IMR-90 (cell line): ENCODE results near the gene HLA-DOB. TPM values are rescaled to one million over a fixed set of nuclear protein-coding genes. Genes with fewer than 3 reads are reported as not detected.

Experiments
- ATAC-seq: fragments of 200-7000 bp; cut with Tn5 transposase; 2 replicates; pipeline ENCODE4 v1.9.1; 2020; ENCODE audit warnings: low read depth, mild to moderate bottlenecking, moderate library complexity
- BruUV-seq: library from RNA; stranded (reverse); fragments of 400-500 nt; replicated peaks from 2 replicates; lab custom pipeline; 2021; lab: Mats Ljungman, UMichigan
- CTCF ChIA-PET: fragments of 300-600 bp; formaldehyde crosslinking; extraction: SDS; loops from one replicate; lab custom pipeline; 2021; ENCODE audit warnings: antibody characterized with exemption; lab: Yijun Ruan, JAX
- POLR2A ChIA-PET: fragments of 300-600 bp; sonication (Branson Sonifier 250); formaldehyde crosslinking; loops from one replicate; lab custom pipeline; 2022; ENCODE audit warnings: antibody characterized with exemption; ENCODE audit not compliant: unreplicated experiment; lab: Charles Lee
- DNase-seq: peaks from one replicate; pipeline ENCODE4 v3.0.0; 2013
- H2AFZ ChIP-seq: replicated peaks from 2 replicates; pipeline ENCODE3; 2013; ENCODE audit warnings: low read length, mild to moderate bottlenecking; ENCODE audit not compliant: poor library complexity
- H2AK5ac ChIP-seq: 2 replicates; pipeline ENCODE4 v1.6.1; 2013; ENCODE audit warnings: low read depth, low read length, inconsistent platforms
- H2AK9ac ChIP-seq: replicated peaks from 2 replicates; pipeline ENCODE3; 2013; ENCODE audit warnings: mild to moderate bottlenecking, low read depth, low read length, moderate library complexity; ENCODE audit not compliant: poor library complexity
- H2BK120ac ChIP-seq: 2 replicates; pipeline ENCODE4 v1.6.1; 2013; ENCODE audit warnings: low read depth, low read length, inconsistent platforms
- H2BK15ac ChIP-seq: 3 replicates; pipeline ENCODE4 v1.6.1; 2013; ENCODE audit warnings: low read depth, low read length, inconsistent platforms
- H2BK20ac ChIP-seq: 2 replicates; pipeline ENCODE4 v1.6.1; 2013; ENCODE audit warnings: low read depth, mild to moderate bottlenecking, inconsistent platforms, low read length, moderate library complexity
- H2BK5ac ChIP-seq: 2 replicates; pipeline ENCODE4 v1.6.1; 2013; ENCODE audit warnings: mild to moderate bottlenecking, low read depth, low read length, inconsistent platforms; ENCODE audit not compliant: poor library complexity, severe bottlenecking
- H3K14ac ChIP-seq: replicated peaks from 2 replicates; pipeline ENCODE4 v1.6.1; 2013; ENCODE audit warnings: low read depth, low read length, inconsistent platforms
- H3K18ac ChIP-seq: 2 replicates; pipeline ENCODE4 v1.6.1; 2013; ENCODE audit warnings: low read depth, low read length, control low read depth
- H3K23ac ChIP-seq: 2 replicates; pipeline ENCODE4 v1.6.1; 2013; ENCODE audit warnings: low read depth, low read length, inconsistent platforms
- H3K27ac ChIP-seq: 2 replicates; pipeline ENCODE4 v1.5.1; 2013; ENCODE audit warnings: mild to moderate bottlenecking, control low read depth, low read length; ENCODE audit not compliant: insufficient read depth
- H3K27me3 ChIP-seq: 2 replicates; pipeline ENCODE4 v1.6.1; 2013; ENCODE audit warnings: low read length; ENCODE audit not compliant: control insufficient read depth, insufficient read depth
- H3K36me3 ChIP-seq: 2 replicates; pipeline ENCODE4 v1.6.1; 2013; ENCODE audit warnings: low read length, mixed read lengths; ENCODE audit not compliant: control insufficient read depth, insufficient read depth
- H3K4ac ChIP-seq: 2 replicates; pipeline ENCODE4 v1.6.1; 2013; ENCODE audit warnings: low read depth, low read length, inconsistent platforms
- H3K4me1 ChIP-seq: 2 replicates; pipeline ENCODE4 v1.6.1; 2013; ENCODE audit warnings: low read length, mixed read lengths; ENCODE audit not compliant: control insufficient read depth, insufficient read depth
- H3K4me2 ChIP-seq: 2 replicates; pipeline ENCODE4 v1.6.1; 2013; ENCODE audit warnings: low read depth, mild to moderate bottlenecking, control low read depth, low read length, moderate library complexity
- H3K4me3 ChIP-seq: 2 replicates; pipeline ENCODE4 v1.5.1; 2013; ENCODE audit warnings: low read depth, mild to moderate bottlenecking, control low read depth, low read length, moderate library complexity; ENCODE audit not compliant: insufficient read depth
- H3K56ac ChIP-seq: 2 replicates; pipeline ENCODE4 v1.6.1; 2013; ENCODE audit warnings: low read length, inconsistent platforms; ENCODE audit not compliant: insufficient read depth; ENCODE audit errors: extremely low read depth
- H3K79me1 ChIP-seq, 2 experiments: 2 replicates each; pipeline ENCODE4 v1.6.1; 2013; ENCODE audit warnings: low read length in 2 of 2, inconsistent platforms in 1 of 2, low read depth in 1 of 2
- H3K9ac ChIP-seq: 2 replicates; pipeline ENCODE4 v1.6.1; 2013; ENCODE audit warnings: low read depth, low read length, control low read depth
- H3K9me1 ChIP-seq: 2 replicates; pipeline ENCODE4 v1.6.1; 2013; ENCODE audit warnings: low read length, inconsistent platforms; ENCODE audit not compliant: insufficient read depth
- H3K9me3 ChIP-seq: 2 replicates; pipeline ENCODE4 v1.6.1; 2013; ENCODE audit warnings: low read length; ENCODE audit not compliant: control insufficient read depth, insufficient read depth
- H4K20me1 ChIP-seq: 2 replicates; pipeline ENCODE4 v1.6.1; 2013; ENCODE audit warnings: low read length, inconsistent platforms; ENCODE audit not compliant: insufficient read depth
- H4K5ac ChIP-seq: 2 replicates; pipeline ENCODE4 v1.6.1; 2013; ENCODE audit warnings: mild to moderate bottlenecking, low read depth, low read length, control low read depth
- H4K8ac ChIP-seq, 2 experiments: 2 replicates each; pipeline ENCODE4 v1.6.1; 2013; ENCODE audit warnings: low read depth in 2 of 2, low read length in 2 of 2, control low read depth in 1 of 2, inconsistent platforms in 1 of 2
- H4K91ac ChIP-seq: 2 replicates; pipeline ENCODE4 v1.6.1; 2013; ENCODE audit warnings: low read depth, low read length, inconsistent platforms; ENCODE audit not compliant: insufficient read depth
- BHLHE40 ChIP-seq: fragments of 150-350 bp; IDR thresholded peaks from 2 replicates; pipeline ENCODE4 v1.6.1; 2016; ENCODE audit warnings: mild to moderate bottlenecking, low read depth, low read length
- CEBPB ChIP-seq: IDR thresholded peaks from 2 replicates; pipeline ENCODE4 v1.6.1; 2012; ENCODE audit warnings: low read depth, low read length, improper control_type of control experiment
- CHD1 ChIP-seq: IDR thresholded peaks from 2 replicates; pipeline ENCODE4 v1.6.1; 2012; ENCODE audit warnings: low read depth, low read length, improper control_type of control experiment
- FOS ChIP-seq: fragments of 150-350 bp; IDR thresholded peaks from 2 replicates; pipeline ENCODE4 v1.6.1; 2016; ENCODE audit warnings: low read depth, low read length
- MAFK ChIP-seq: IDR thresholded peaks from 2 replicates; pipeline ENCODE4 v1.6.1; 2012; ENCODE audit warnings: low read depth, low read length, improper control_type of control experiment
- MAZ ChIP-seq: IDR thresholded peaks from 2 replicates; pipeline ENCODE4 v1.6.1; 2012; ENCODE audit warnings: low read depth, mild to moderate bottlenecking, low read length, improper control_type of control experiment, moderate library complexity, borderline replicate concordance
- MXI1 ChIP-seq: IDR thresholded peaks from 2 replicates; pipeline ENCODE4 v1.6.1; 2012; ENCODE audit warnings: low read depth, mild to moderate bottlenecking, low read length, moderate library complexity, borderline replicate concordance
- POLR2A ChIP-seq: IDR thresholded peaks from 2 replicates; pipeline ENCODE4 v1.6.1; 2012; ENCODE audit warnings: mild to moderate bottlenecking, low read depth, low read length
- RAD21 ChIP-seq: IDR thresholded peaks from 2 replicates; pipeline ENCODE4 v1.6.1; 2012; ENCODE audit warnings: low read length, improper control_type of control experiment
- RCOR1 ChIP-seq: IDR thresholded peaks from 2 replicates; pipeline ENCODE4 v1.6.1; 2012; ENCODE audit warnings: mild to moderate bottlenecking, low read length, improper control_type of control experiment; ENCODE audit not compliant: insufficient replicate concordance
- RFX5 ChIP-seq: IDR thresholded peaks from 2 replicates; pipeline ENCODE4 v1.8.0; 2012; ENCODE audit warnings: low read depth, mild to moderate bottlenecking, low read length, moderate library complexity
- SMC3 ChIP-seq: fragments of 150-350 bp; IDR thresholded peaks from 2 replicates; pipeline ENCODE4 v1.6.1; 2016; ENCODE audit warnings: low read depth, mild to moderate bottlenecking, antibody characterized with exemption, low read length, moderate library complexity
- WGBS, 2 experiments: methylation state at CpG; one replicate each; pipeline versions ENCODE4 v1.1.5 to v1.1.7; 2013; ENCODE audit warnings: missing lambda C conversion rate in 2 of 2; ENCODE audit not compliant: insufficient read length in 1 of 2; ENCODE audit errors: extremely low coverage in 2 of 2; 5-methylcytosine and 5-hydroxymethylcytosine counted together
- dilution Hi-C: fragments of 300-500 bp; cut with HindIII; formaldehyde crosslinking; loops from one replicate; pipeline ENCODE4 v1.14.3; 2018; ENCODE audit warnings: low sequenced_read_pairs; ENCODE audit not compliant: unreplicated experiment
- in situ Hi-C: fragments of 300-500 bp; cut with MboI; formaldehyde crosslinking; loops from 3 replicates; pipeline ENCODE4 v1.14.3; 2019; ENCODE audit warnings: low sequenced_read_pairs, inconsistent platforms, mixed read lengths
- intact Hi-C: fragments of 100-400 bp; cut with micrococcal nuclease; formaldehyde crosslinking; loops from 2 replicates; pipeline ENCODE4 v1.10.0; 2022
- polyA plus RNA-seq, 3 experiments: library from polyadenylated mRNA; depleted of rRNA; stranded (reverse); fragments of >200 nt; gene quantifications; 2 replicates each; pipeline ENCODE4 v1.2.3, GENCODE V29; 2012; ENCODE audit warnings: low replicate concordance in 1 of 3
- total RNA-seq: library from RNA; depleted of rRNA; stranded (reverse); fragments of >200 nt; gene quantifications from 2 replicates; pipeline ENCODE4 v1.2.3, GENCODE V29; 2012
- TF ChIP-seq, protein P1 (sequence below): fragments of 150-350 bp; IDR thresholded peaks from 2 replicates; pipeline ENCODE4 v1.6.1; 2016; ENCODE audit warnings: low read depth, mild to moderate bottlenecking, low read length, moderate library complexity, borderline replicate concordance
- TF ChIP-seq, protein P2 (sequence below): fragments of 150-350 bp; IDR thresholded peaks from 2 replicates; pipeline ENCODE4 v1.6.1; 2017; ENCODE audit warnings: mild to moderate bottlenecking, antibody characterized with exemption, low read length, low read depth
- TF ChIP-seq, protein P3 (sequence below): conservative IDR thresholded peaks from 2 replicates; pipeline ENCODE4 v1.5.1; 2012; ENCODE audit warnings: mild to moderate bottlenecking, low read depth, low read length, improper control_type of control experiment

HLA-DOB gene
- total and polyA plus RNA-seq, 2 of the 4 experiments (the other 2 are of a cell fraction), result 0.36 to 2.3 TPM

DNA sequence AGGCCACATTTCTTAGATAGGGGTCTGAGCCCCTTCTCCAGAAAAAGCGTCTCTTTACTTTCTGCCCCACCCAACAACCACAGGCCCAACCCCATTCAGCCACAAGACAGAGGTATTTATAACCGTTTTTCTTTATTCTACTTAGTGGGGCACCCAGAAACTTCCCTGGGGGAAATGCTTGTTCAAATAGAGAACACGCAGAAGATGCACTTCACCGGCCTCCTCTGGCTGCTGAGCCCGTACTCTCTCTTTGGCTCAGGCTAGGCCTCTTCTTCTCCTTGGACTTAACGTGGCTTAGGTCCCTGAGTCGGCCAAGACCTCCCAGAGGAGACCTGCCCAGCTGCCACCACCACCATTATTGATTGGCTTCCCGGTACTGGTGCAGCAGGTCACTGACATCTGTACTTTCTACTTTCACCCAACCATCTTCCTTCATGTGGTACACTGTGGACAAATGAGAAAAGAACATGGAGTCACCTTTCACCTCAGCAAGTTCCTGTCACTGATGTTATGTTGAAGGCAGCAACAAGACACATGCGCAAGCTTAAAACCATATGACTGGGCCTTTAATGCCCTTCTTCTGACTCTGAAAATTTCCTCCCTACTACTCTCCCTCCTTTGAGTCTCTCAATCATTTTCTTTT, 23.9 kb upstream of the HLA-DOB start:
- Histone ChIP-seq H3K9ac (no peak overlapping the region), H2AFZ (no peak overlapping the region), H3K4ac (no peak overlapping the region), H2BK15ac (no peak overlapping the region), H3K4me2 (no peak overlapping the region), H4K8ac (no peak overlapping the region), H2BK5ac (no peak overlapping the region), H2BK120ac (no peak overlapping the region), H3K18ac (no peak overlapping the region), H3K9me3 (no peaks in the 10 kb centered on the region), H4K20me1 (no peaks in the 10 kb centered on the region), H3K56ac (no peak overlapping the region), H2AK5ac (no peak overlapping the region), H3K4me1 (peaks cover 8% of the 10 kb centered on the region), H2AK9ac (no peak overlapping the region), H3K14ac (no peak overlapping the region), H4K5ac (no peak overlapping the region), H3K23ac (no peak overlapping the region), H4K91ac (no peak overlapping the region), H3K9me1 (peaks cover 6% of the 10 kb centered on the region; the same call in 1 of the 2 replicates), H3K36me3 (peaks cover 9% of the 10 kb centered on the region; the same call in 1 of the 2 replicates), H2BK20ac (no peak overlapping the region), H3K27ac (no peak overlapping the region), H3K4me3 (no peak overlapping the region), H3K79me1 (peaks cover 2 to 35% of the 10 kb centered on the region in 2 experiments; a peak in 2 of 4 replicates), H3K27me3 (no peaks in the 10 kb centered on the region)
- ChIA-PET POLR2A (no interaction called here), CTCF (no interaction called here)
- TF ChIP-seq POLR2A (no peak), RAD21 (no peak), MXI1 (no peak), FOS (no peak), SMC3 (no peak), CEBPB (no peak), MAZ (no peak), MAFK (no peak), RFX5 (no peak), BHLHE40 (no peak), RCOR1 (no peak), CHD1 (no peak)
- TF ChIP-seq, protein P1, sequence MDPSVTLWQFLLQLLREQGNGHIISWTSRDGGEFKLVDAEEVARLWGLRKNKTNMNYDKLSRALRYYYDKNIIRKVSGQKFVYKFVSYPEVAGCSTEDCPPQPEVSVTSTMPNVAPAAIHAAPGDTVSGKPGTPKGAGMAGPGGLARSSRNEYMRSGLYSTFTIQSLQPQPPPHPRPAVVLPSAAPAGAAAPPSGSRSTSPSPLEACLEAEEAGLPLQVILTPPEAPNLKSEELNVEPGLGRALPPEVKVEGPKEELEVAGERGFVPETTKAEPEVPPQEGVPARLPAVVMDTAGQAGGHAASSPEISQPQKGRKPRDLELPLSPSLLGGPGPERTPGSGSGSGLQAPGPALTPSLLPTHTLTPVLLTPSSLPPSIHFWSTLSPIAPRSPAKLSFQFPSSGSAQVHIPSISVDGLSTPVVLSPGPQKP, result no peak
- TF ChIP-seq, protein P2, sequence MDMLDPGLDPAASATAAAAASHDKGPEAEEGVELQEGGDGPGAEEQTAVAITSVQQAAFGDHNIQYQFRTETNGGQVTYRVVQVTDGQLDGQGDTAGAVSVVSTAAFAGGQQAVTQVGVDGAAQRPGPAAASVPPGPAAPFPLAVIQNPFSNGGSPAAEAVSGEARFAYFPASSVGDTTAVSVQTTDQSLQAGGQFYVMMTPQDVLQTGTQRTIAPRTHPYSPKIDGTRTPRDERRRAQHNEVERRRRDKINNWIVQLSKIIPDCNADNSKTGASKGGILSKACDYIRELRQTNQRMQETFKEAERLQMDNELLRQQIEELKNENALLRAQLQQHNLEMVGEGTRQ, result no peak
- TF ChIP-seq, protein P3, sequence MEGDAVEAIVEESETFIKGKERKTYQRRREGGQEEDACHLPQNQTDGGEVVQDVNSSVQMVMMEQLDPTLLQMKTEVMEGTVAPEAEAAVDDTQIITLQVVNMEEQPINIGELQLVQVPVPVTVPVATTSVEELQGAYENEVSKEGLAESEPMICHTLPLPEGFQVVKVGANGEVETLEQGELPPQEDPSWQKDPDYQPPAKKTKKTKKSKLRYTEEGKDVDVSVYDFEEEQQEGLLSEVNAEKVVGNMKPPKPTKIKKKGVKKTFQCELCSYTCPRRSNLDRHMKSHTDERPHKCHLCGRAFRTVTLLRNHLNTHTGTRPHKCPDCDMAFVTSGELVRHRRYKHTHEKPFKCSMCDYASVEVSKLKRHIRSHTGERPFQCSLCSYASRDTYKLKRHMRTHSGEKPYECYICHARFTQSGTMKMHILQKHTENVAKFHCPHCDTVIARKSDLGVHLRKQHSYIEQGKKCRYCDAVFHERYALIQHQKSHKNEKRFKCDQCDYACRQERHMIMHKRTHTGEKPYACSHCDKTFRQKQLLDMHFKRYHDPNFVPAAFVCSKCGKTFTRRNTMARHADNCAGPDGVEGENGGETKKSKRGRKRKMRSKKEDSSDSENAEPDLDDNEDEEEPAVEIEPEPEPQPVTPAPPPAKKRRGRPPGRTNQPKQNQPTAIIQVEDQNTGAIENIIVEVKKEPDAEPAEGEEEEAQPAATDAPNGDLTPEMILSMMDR, result no peak
- ATAC-seq, result no peak
- intact Hi-C loops, result no loop called here
- WGBS, 2 experiments, result 90% methylated on average over 2 of the region's 9 CpGs; no CpG with 5 or more reads in 1 of the 2 experiments
- BruUV-seq, result no TSS peak
- dilution Hi-C loops, result no loop called here
- no peak for DNase-seq
- in situ Hi-C loops, result no loop called here
